Esophagus (tissue), 2 donors: Measurements from ENCODE around the gene CMKLR1. TPM values are rescaled to one million over a fixed set of nuclear protein-coding genes. Genes with fewer than 3 reads are reported as not detected.

ENCODE experiments used
- H3K27ac ChIP-seq, 2 donors: one replicate each; pipeline ENCODE4 v1.5.1; 2013; ENCODE audit warnings: low read depth in 2 of 2, mild to moderate bottlenecking in 2 of 2, inconsistent platforms in 1 of 2, low read length in 1 of 2, moderate library complexity in 1 of 2
- H3K27me3 ChIP-seq, 2 donors: one replicate each; pipeline ENCODE4 v1.6.1; 2013; ENCODE audit warnings: low read length in 2 of 2, control low read depth in 1 of 2, mild to moderate bottlenecking in 1 of 2; ENCODE audit not compliant: insufficient read depth in 2 of 2, control insufficient read depth in 1 of 2
- H3K36me3 ChIP-seq, 2 donors: one replicate each; pipeline ENCODE4 v1.6.1; 2013; ENCODE audit warnings: low read length in 1 of 2; ENCODE audit not compliant: control insufficient read depth in 2 of 2, insufficient read depth in 2 of 2
- H3K4me1 ChIP-seq, 2 donors: one replicate each; pipeline ENCODE4 v1.6.1; 2013; ENCODE audit warnings: low read length in 1 of 2; ENCODE audit not compliant: control insufficient read depth in 2 of 2, insufficient read depth in 2 of 2
- H3K4me3 ChIP-seq, 2 donors: one replicate each; pipeline ENCODE4 v1.5.1; 2013; ENCODE audit warnings: low read length in 2 of 2, mild to moderate bottlenecking in 2 of 2, low read depth in 1 of 2, moderate library complexity in 1 of 2
- H3K9me3 ChIP-seq, 2 donors: one replicate each; pipeline ENCODE4 v1.6.1; 2013; ENCODE audit warnings: mild to moderate bottlenecking in 2 of 2, low read depth in 1 of 2, low read length in 1 of 2, moderate library complexity in 1 of 2; ENCODE audit not compliant: control insufficient read depth in 2 of 2, insufficient read depth in 1 of 2
- whole genome bisulfite sequencing, 2 donors: extraction: QIAGEN DNeasy Blood & Tissue Kit; methylation state at CpG; one replicate each; pipeline ENCODE4 v1.1.7; 2013; 5-methylcytosine and 5-hydroxymethylcytosine counted together
- polyA plus RNA-seq, 2 donors: library from polyadenylated mRNA; stranded (reverse); fragments of 200-250 nt; gene quantifications; one replicate each; pipeline ENCODE4 v1.2.3, GENCODE V29; 2013
- donor health status: healthy with polysubstance abuse.
- donor health status: Bipolar disorder and iron deficiency.

Gene CMKLR1
- polyA plus RNA-seq, 2 donors: 0.24 to 0.45 TPM

GRCh38 chr12:108303703-108304102, 35.4 kb downstream of the CMKLR1 start:
- Histone ChIP-seq H3K27ac (peak overlapping the region in 1 of 2 donors; percentile 9), H3K4me1 (peaks cover 2 to 23% of the 10 kb centered on the region in 2 donors), H3K4me3 (no peak overlapping the region), H3K36me3 (no peaks in the 10 kb centered on the region), H3K9me3 (no peaks in the 10 kb centered on the region), H3K27me3 (no peaks in the 10 kb centered on the region)
- 77 to 82% methylated on average over 8 of the region's 8 CpGs for WGBS, 2 donors

- Histone ChIP-seq H3K27me3 (no peaks in the 10 kb centered on the region), H3K4me1 (peaks cover 2 to 23% of the 10 kb centered on the region in 2 donors), H3K4me3 (no peak overlapping the region), H3K9me3 (no peaks in the 10 kb centered on the region), H3K36me3 (no peaks in the 10 kb centered on the region), H3K27ac (peak overlapping the region; percentile 34 to 37)
- WGBS, 2 donors: 22 to 28% methylated on average over 18 of the region's 18 CpGs
Measured at GRCh38 chr12:108302403-108303311, 36.5 kb downstream of the CMKLR1 start.

GRCh38 chr12:108302016-108302402, 37.1 kb downstream of the CMKLR1 start:
- no peaks in the 10 kb centered on the region for H3K9me3 ChIP-seq
- H3K27ac ChIP-seq: no peak overlapping the region
- no peaks in the 10 kb centered on the region for H3K27me3 ChIP-seq
- H3K36me3 ChIP-seq: no peaks in the 10 kb centered on the region
- WGBS, 2 donors: 65 to 70% methylated on average over 6 of the region's 6 CpGs
- H3K4me3 ChIP-seq: no peak overlapping the region
- peaks cover 2 to 23% of the 10 kb centered on the region in 2 donors for H3K4me1 ChIP-seq

GRCh38 chr12:108301346-108301745, 37.8 kb downstream of the CMKLR1 start:
- no peaks in the 10 kb centered on the region for H3K27me3 ChIP-seq
- WGBS, 2 donors: 92 to 93% methylated on average over 6 of the region's 6 CpGs
- no peaks in the 10 kb centered on the region for H3K36me3 ChIP-seq
- no peak overlapping the region for H3K27ac ChIP-seq
- no peak overlapping the region for H3K4me3 ChIP-seq
- peaks cover 2 to 23% of the 10 kb centered on the region in 2 donors for H3K4me1 ChIP-seq
- no peaks in the 10 kb centered on the region for H3K9me3 ChIP-seq

GRCh38 chr12:108299980-108300696, 39.0 kb downstream of the CMKLR1 start:
- Histone ChIP-seq H3K36me3 (no peaks in the 10 kb centered on the region), H3K27ac (no peak overlapping the region), H3K27me3 (no peaks in the 10 kb centered on the region), H3K4me3 (no peak overlapping the region), H3K4me1 (peaks cover 2 to 19% of the 10 kb centered on the region in 2 donors), H3K9me3 (no peaks in the 10 kb centered on the region)
- 94 to 97% methylated on average over 7 of the region's 7 CpGs for WGBS, 2 donors

DNA sequence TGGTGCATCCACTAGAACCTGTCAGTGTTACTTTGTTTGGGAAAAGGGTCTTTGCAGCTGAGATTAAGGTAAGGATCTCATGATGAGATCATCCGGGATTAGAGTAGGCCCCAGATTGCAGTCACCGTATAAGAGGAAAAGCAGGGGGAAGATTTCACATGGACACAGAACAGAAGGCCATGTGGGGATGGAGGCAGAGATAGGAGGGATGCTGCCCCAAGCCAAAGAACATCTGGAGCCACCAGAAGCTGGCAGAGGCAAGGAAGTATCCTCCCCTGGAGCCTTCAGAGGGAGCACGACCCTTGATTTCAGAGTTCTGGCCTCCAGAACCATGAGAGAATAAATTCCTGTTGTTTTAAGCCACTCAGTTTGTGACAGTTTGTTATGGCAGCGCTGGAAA, 39.6 kb downstream of the CMKLR1 start:
- no peaks in the 10 kb centered on the region for H3K27me3 ChIP-seq
- H3K4me3 ChIP-seq: no peak overlapping the region
- no peaks in the 10 kb centered on the region for H3K36me3 ChIP-seq
- no peaks in the 10 kb centered on the region for H3K9me3 ChIP-seq
- peaks cover 2 to 15% of the 10 kb centered on the region in 2 donors for H3K4me1 ChIP-seq
- H3K27ac ChIP-seq: no peak overlapping the region
- 76 to 79% methylated on average over 4 of the region's 4 CpGs for WGBS, 2 donors

DNA sequence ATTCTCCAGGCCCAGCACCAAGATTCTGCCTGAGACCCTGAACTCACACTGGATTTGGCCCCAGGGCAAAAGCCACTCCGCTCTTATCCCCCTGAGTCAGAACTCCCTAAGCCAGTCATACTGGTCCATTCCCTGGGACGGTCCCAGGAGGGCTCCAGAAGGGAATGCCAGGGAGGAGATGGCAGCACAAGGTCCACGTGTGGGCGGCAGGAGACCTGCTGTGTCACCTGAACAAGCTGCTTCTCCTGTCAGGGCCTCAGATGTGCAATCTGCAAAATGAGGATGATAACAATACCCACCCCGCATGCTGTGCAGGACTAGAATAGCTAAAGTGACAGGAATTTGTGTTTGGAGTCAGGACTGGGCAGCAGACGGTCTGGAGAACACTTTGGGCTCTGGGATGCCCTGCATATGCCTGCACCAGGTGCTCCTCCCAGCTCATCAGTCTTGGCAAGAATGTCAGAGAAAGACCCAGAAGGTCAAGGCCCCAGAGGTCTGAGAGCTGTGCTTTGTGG, 40.3 kb downstream of the CMKLR1 start:
- WGBS, 2 donors: 80 to 82% methylated on average over 6 of the region's 6 CpGs
- Histone ChIP-seq H3K36me3 (no peaks in the 10 kb centered on the region), H3K9me3 (no peaks in the 10 kb centered on the region), H3K4me1 (peaks cover 2 to 9% of the 10 kb centered on the region in 2 donors), H3K4me3 (no peak overlapping the region), H3K27me3 (no peaks in the 10 kb centered on the region), H3K27ac (no peak overlapping the region)

- Histone ChIP-seq H3K27ac (no peak overlapping the region), H3K27me3 (no peaks in the 10 kb centered on the region), H3K4me1 (peaks cover 2 to 9% of the 10 kb centered on the region in 2 donors), H3K9me3 (no peaks in the 10 kb centered on the region), H3K4me3 (no peak overlapping the region), H3K36me3 (no peaks in the 10 kb centered on the region)
- 69 to 74% methylated on average over 6 of the region's 6 CpGs for WGBS, 2 donors
Measured at GRCh38 chr12:108297895-108298760, 41.0 kb downstream of the CMKLR1 start.

DNA sequence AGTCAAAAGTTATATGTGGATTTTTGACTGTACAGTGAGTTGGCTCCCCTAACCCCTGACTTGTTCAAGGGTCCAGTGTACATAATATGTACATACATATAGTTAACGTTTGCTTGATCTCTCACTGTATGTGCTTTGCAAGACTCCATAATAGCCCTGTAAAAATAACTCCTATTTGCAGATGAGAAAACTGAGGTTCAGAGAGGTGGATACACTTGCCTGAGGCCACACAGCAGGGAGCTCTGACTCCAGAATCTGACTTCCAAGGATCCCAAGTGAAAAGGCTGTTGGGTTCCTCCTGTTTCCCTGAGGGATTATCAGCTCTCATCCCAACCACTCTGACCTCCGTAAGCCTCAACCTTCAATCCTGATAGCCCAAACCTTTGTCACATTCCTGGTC, 41.7 kb downstream of the CMKLR1 start:
- 78 to 82% methylated on average over 2 of the region's 2 CpGs for WGBS, 2 donors

More for the DNA sequence above, 41.7 kb downstream of the CMKLR1 start:
- Histone ChIP-seq H3K9me3 (no peaks in the 10 kb centered on the region), H3K27me3 (no peaks in the 10 kb centered on the region), H3K4me1 (peaks cover 2 to 8% of the 10 kb centered on the region in 2 donors), H3K27ac (no peak overlapping the region), H3K4me3 (no peak overlapping the region), H3K36me3 (no peaks in the 10 kb centered on the region)
